ENCODE data around the gene GPR107.
"Not testable (repeated sequence)": the region's sequence is repeated elsewhere in the genome, so short reads cannot be mapped to it uniquely, and the experiment has no call there.

Gene GPR107

DNA sequence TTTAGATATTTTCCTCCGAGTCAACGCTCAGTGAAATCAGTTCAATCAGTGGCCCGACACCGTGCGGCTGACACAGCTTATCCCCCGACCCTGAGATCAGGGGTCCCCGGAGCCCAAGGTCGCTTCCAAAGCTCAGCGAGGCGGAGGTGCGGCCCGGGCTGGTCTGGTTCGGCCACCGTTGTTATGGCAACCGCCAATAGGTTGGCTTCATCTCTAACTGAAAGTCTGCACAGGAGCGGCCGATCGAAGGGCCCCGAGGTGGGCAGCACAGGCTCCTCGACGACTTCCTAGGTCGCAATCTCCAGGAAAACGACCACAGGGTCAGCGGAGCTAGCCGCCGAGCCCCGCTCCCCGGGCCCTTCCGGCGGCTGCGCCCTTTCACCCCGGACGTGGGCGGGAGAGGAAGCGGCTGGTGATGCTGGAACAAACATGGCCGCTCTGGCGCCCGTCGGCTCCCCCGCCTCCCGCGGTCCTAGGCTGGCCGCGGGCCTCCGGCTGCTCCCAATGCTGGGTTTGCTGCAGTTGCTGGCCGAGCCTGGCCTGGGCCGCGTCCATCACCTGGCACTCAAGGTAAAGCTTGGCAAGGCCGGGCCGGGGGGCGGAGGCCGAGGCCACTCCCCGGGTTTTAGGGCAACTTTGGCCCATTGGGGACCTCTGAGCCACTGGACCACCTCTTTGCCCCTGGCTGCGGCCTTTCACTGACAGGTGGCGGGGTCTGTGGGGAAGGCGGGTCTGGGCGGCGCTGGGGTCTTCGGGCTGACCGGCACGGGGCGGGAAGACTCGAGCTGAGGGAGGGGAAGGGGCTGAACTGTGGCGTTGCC is at the start of gene GPR107:
GPR107 (plus strand) TSS at position 403 of the 821 bp plus-strand sequence; CDS start at position 430, 27 bp downstream.
- DNase-seq, result peak; percentile 91

DNA sequence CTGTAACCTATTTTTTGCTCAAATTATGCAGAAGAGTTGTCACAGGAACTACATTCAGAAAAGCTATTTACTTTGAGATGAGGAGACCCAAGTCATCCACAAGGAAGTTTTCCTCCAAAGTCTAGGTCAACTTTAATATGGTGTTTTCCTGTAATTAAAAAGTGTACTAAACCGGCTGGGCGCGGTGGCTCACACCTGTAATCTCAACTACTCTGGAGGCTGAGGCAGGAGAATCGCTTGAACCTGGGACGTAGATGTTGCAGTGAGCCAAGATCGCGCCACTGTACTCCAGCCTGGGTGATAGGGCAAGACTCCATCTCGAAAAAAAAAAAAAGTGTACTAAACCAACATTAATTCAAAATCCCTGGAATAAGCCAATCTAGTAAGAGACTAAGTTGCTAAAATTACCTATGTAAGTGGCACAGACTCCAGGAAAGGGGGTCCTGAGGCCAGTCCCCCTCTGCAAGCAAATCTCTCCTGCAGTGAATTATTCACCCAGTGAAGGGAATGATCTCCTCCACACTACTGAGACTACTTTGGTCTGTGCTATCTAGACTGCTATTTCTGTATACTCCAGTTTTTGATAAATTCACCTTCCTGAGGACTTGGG is 49.7 kb upstream of the GPR107 start:
- DNase-seq, result peak; percentile 20

DNA sequence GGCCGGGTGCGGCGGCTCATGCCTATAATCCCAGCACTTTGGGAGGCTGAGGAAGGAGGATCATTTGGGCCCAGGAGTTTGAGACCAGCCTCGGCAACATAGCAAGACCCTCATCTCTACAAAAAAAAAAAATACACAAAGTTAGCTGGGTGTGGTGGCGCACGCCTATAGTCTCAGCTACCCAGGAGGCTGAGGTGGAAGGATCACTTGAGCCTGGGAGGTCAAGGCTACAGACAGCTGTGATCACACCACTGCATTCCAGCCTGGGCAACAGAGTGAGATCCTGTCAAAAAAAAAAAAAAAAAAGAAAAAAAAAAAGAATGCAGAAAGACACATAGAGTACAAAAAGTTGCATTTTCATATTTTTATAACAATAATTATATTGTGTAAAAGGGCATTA is 46.8 kb upstream of the GPR107 start:
- peak; percentile 40 for DNase-seq

DNA sequence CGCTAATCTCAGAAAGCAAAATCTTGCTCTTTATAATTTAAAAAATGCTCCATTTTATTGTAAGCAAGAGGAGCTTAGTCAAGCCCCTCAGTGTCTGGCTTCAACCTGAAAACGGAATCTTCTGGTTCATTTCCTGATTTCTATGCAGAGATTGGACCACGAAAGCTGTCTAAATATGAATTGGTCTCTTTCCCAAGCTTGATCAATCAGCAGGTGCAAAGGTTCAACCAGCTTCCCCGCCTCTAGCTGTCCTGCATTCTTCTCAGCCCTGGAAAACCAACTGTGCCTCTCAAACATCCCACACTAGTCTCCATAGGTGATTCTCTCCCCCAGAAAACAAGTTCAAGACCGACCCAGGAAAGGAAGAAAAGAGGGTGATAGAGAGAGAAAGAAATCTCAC is 45.2 kb upstream of the GPR107 start:
- peak; percentile 51 for DNase-seq

DNA sequence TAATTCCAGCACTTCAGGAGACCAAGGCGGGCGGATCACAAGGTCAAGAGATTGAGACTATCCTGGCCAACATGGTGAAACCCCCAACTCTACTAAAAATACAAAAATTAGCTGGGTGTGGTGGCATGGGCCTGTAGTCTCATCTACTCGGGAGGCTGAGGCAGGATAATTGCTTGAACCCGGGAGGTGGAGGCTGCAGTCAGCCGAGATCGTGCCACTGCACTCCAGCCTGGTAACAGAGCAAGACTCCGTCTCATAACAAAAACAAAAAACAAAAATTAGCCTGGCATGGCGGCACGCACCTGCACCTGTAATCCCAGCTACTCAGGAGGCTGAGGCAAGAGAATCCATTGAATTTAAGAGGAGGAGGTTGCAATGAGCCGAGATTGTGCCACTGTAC is 44.2 kb upstream of the GPR107 start:
- DNase-seq, result peak; percentile 43

DNA sequence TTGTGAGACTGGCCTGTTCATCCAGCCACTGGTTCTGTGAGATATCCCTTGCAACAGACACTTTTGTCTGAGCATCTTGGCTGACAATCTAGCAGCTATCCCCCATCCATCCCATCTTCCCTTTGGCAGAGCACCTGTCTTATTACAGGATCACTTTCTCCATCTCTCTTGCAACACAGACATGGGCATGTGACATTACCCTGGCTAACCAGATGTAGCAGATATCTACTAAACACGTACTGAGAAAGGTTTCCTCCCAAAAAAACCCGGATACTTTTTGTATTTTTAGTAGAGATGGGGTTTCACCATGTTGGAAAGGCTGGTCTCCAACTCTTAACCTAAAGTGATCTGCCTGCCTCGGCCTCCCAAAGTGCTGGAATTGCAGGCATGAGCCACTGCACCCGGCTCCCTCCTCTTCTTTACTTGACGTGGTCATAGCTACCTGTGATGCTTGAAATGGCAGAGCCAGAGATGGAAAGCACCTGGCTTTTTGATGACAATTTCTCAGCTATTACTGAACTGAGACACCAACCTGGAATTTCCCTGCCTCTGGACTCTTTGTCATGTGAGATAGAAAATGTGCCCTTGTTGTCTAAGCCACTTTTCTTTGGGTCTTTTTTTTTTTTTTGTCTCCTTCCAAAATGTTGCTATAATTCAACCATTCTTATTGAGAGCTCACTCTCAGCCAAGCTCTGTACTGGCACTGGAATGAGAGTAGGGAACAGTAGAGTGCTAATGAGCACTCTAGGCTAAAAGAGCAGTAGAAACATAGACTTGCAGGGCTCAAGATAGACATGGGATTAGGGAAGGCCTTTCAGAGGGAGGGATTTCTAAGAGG is 43.3 kb upstream of the GPR107 start:
- peak; percentile 55 for DNase-seq

DNA sequence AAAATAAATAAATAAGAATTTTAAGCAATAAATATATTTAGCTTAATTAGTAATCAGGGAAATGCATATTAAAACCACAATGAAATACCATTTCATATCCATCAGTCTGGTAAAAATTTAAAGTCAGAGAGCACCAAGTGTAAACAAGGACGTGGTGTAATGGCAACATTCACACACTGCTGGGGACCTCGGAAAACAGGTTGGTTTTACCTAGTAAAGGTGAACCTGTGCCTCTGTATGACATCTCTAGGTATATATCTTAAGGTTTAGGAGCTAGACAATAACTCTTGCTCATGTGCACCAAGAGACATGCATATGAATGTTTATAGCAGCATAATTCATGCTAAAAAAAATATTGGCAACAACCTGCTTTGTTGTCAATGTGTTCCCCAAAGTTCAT is 40.4 kb upstream of the GPR107 start:
- DNase-seq, result no peak

DNA sequence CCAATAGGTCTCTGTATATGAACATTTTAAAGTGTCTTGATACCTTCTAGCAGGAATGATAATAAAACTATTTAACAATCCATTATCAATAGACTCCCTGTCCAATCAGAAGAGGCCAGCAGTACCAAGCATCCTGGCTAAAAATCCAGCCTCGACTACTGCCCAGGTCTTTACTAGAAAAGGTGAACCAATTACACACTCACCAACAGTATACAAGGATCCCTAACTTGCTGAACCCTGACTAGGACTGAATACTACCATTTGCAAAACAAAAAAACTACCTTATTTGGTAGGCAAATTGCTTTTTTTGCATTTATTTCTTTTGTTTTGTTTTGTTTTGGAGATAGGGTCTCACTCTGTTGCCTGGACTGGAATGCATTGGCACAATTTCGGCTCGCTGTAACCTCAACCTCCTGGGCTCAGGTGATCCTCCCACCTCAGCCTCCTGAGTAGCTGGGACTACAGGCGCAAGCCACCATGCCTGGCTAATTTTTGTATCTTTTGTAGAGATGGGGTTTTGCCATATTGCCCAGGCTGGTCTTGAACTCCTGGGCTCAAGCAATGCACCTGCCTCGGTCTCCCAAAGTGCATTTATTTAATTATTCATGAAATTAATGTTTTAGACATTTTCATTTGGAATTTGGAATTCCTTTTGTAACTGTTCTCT is 38.2 kb upstream of the GPR107 start:
- no peak for DNase-seq

DNA sequence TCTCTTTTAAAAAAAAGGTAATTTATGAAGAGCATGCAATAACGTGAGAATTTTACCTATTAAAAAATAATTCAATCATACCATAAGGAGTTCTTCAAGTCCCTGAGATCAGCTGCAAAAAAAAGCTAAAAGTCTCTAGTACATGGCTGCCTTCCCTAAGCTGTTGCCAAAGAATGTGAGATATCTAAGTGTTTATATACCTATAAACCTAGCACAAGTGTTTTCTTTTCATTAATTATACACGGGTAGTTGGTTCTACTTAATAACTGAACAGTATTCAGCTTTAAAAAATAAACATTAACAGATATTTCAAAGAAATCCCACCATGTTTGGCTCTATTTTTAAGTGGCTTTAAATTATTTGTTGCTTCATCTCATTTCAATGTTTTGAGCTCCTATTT is 36.6 kb upstream of the GPR107 start:
- DNase-seq, result no peak

DNA sequence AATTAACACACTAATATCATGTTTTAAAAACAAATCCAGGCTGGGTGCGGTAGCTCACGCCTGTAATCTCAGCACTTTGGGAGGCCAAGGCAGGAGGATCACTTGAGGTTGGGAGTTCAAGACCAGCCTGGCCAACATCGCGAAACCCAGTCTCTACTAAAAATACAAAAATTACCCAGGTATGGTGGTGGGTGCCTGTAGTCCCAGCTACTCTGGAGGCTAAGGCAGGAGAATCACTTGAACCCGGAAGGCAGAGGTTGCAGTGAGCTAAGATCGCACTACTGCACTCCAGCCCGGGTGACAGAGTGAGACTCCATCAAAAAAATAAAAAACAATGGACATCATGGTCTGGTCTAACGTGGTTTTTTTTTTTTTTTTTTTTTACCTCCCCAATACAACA is 36.2 kb upstream of the GPR107 start:
- not testable (repeated sequence) for DNase-seq

DNA sequence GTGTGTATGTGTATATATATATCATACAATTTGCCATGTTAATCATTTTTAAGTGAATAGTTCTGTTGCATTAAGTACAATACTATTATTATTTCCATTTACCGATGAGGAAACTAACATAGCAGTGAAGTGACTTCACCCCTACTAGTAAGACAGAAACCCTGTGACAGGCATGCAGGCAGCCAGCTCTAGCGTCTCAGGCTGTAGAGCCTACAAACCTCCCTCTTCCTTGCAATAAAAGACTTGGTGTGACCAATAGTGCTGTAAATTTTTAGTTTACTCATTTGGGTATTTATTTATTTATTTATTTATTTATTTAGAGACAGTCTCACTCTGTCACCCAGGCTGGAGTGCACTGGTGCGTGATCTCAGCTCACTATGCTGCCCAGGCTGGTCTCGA is 35.4 kb upstream of the GPR107 start:
- DNase-seq, result no peak

DNA sequence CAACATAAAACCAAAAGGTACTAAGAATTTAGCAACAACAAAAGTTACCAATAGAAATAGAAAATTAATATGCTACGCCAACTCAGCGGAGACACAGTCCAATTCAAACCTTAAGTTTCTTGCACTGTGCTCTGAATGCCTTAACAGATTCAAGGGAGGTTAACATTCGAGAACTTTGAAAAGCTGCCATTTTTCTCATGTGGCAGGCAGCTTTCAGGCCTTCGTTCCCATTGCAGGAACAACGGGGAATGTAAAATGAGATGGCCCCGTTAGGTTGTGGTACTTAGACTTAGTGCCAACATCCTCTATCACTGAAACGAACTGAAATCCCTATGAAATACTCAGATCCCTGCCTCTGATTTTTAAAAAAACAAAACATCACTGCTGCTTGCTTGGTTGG is 33.1 kb upstream of the GPR107 start:
- no peak for DNase-seq

DNA sequence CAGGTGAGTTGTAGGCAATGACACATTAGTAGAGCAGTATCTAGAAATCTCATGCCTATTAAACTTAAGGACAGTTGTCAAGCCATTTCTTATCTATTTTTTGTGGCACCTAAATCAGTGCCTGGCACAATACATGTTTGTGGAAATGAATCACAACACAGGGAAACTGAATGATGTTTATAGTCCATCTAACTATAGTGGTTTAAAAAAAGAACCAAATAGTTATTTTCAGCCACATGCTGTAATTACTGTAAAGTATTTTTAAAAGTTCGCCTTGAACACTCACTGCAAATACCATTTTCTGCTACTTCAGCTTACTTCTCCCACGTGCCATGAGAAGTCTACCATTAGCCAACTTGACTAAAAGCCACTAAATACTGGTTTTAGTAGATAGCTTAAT is 32.6 kb upstream of the GPR107 start:
- DNase-seq, result no peak

DNA sequence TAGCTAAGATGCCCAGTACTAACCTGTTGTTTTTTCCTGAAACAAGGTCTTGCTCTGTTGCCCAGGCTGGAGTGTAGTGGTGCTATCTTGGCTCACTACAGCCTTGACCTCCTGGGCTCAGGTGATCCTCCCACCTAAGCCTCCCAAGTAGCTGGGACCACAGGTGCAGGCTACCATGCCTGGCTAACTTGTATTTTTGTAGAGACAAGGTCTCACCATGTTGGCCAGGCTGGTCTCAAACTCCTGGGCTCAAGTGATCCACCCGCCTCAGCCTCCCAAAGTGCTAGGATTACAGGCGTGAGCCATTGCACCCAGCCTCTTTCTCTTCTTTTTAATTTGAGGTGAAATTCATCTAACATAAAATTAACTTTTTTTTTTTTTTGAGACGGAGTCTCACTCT is 31.9 kb upstream of the GPR107 start:
- not testable (repeated sequence) for DNase-seq

DNA sequence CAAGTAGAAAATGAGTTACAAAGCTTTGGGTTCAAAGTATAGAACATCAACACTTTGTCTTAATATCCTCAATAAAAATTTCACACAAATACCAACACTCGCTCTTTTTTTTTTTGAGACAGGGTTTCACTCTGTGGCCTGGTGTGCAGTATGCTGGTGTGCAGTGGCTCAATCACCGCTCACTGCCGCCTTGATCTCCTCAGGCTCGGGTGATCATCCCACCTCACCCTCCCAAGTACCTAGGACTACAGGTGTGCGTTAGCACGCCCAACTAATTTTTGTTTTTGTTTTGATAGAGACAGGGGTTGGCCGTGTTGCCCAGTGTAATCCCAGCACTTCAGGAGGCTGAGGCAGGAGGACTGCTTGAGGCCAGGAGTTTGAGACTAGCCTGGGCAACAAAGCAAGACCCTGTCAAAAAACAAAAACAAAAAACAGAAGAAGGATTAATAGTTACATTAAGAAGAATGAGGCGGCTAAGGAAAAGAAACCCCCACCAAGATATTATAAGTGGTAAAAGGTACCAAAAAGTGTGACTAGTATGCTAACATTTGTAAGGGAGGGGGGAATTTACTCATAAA is 31.1 kb upstream of the GPR107 start:
- DNase-seq, result no peak

DNA sequence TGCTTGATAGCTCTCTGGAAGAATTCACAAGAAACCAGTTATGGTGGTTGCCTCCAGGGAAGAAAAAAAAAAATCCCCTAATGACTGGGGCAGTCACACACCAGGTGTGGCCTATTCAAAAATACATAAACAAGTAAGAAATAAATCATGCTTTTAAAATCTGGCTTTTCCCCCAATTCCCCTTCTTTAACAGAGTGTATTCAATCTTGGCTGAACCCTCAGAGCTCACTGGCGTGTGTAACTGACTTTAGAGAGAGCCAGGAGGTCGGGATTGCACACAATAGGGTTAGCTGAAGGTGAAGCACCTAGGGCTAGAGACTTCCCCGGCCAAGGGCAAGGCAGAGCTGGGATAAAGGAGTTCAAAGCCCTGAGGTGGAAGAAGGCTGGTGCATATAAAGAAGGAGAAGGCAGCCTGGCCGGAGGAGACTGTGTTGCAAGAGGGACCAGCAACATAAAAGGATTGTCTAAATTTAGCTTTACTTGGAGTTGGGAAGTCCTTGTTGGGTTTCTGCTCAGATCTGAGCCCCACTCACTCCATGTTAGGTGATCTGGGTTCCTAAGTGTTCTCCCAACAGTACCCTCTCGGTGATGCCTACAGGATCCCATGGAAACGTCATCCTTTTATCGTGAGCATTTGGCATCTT is 30.4 kb upstream of the GPR107 start:
- DNase-seq, result no peak

DNA sequence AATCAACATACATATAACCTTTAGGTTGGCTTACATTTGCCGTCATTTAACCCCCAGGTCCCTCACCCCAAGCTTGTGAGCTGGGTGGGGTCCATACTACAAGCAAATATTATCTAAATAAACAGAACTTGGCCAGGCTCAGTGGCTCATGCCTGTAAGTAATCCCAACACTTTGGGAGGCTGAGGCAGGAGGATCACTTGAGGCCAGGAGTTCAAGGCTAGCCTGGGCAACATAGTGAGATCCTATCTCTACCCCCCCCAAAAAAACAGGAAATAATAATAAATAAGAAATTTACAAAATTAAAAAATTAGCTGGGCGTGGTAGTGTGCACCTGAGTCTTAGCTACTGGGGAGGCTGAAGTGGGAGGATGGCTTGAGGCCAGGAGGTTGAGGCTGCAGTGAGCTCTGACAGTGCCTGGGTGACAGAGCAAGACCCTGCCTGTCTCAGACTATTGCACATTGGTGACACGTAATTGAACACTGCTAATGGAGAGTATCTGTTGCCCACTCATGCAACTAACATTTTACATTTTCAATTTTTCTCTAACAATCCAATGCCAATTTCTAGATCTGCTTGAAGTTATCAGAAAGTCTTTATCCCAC is 29.6 kb upstream of the GPR107 start:
- no peak for DNase-seq

DNA sequence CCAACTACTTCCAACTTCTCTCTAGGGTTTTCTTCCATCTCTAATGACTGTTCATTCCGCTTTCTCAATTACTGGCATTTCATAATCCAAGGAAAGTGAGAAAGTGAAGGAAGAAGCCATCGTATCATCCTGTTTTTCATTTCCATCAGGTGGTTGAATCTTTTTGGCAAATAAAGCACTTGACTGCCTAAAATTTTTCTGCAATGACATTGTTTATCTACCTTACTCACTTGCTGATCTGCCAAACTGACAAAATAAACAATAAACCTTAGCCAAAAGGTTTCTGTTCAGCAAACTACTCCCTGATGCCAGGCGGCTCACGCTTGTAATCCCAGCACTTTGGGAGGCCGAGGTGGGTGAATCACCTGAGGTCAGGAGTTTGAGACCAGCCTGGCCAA is 29.1 kb upstream of the GPR107 start:
- no peak for DNase-seq

DNA sequence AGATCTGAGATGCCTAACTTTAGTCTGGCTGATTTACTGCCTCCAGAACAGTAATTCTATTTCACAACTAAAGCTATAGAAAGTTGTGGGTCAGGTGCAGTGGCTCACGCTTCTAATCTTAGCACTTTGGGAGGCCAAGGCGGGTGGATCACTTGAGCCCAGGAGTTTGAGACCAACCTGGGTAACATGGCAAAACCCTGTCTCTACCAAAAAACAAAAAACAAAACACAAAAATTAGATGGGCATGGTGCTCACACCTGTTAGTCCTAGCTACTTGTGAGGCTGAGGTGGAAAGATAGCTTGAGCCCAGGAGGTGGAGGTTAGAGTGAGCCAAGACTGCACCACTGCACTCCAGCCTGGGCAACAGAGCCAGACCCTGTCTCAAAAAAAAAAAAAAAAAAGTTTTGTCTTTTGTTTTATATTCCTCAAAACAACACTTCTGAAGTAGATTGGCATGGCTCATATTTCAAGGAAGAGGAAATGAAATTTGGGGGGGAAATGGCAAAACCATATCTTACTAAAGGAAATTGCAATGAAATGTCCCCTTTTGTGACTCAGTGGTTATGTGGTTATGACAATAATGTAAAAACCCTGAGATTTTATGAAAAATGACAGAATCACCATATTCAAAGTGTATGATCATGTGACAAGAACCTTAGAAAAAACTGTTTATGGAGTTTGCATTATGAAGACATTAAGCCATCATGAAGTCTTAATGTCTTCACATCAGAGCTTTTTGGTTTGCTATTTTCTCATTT is 26.9 kb upstream of the GPR107 start:
- peak; percentile 49 for DNase-seq

DNA sequence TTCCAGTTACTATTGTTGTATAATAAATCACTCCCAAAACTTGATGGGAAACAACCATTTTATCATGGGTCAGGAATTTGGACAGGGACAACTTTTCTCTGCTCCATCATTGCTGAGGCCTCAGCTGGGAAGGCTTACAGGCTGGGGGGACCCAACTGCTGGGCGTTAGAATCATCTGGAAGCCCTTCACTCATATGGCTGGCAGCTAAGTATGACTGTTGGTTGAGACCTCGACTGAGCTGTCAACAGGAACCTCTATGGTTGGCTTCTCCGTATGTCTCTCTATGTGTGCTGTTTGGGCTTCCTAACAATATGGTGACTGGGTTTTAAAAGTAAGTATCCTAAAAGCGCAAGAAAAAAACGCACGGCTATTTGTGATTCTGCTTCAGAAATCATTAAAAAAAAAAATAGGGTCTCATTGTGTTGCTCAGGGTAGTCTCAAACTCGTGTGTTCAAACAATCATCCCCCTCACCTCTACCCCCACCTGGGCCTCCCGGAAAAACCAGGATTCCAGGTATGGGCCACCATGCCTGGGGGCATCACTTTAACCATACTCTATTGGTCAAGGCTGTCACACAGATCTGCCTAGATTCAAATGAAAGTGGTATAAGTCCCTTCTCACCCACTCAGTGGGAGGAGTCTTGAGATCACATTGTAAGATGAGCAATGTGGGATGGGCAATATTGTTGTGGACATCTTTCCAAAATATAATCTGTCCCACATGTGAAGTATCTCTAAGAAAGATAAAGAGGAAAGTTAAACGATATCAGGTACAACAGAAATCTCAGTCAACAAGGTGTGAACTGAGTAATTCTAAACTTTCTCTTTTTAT is 26.0 kb upstream of the GPR107 start:
- no peak for DNase-seq
